Stromal cell of bone marrow (primary cell): ENCODE data around the gene ZBTB47.

ENCODE experiments used
- DNase-seq: peaks from one replicate; pipeline ENCODE4 v3.0.0-alpha.2; 2012; ENCODE audit warnings: low read depth

Gene ZBTB47

GRCh38 chr3:42685363-42685881, 31.9 kb downstream of the ZBTB47 start, which contains the start of gene KLHL40:
Gene KLHL40 (plus strand): TSS chr3:42685537. CDS start chr3:42685619, 82 bp downstream.
- DNase-seq, result no peak

- no peak for DNase-seq
These were observed 32.7 kb downstream of the ZBTB47 start for GRCh38 chr3:42685891-42686820.

DNA sequence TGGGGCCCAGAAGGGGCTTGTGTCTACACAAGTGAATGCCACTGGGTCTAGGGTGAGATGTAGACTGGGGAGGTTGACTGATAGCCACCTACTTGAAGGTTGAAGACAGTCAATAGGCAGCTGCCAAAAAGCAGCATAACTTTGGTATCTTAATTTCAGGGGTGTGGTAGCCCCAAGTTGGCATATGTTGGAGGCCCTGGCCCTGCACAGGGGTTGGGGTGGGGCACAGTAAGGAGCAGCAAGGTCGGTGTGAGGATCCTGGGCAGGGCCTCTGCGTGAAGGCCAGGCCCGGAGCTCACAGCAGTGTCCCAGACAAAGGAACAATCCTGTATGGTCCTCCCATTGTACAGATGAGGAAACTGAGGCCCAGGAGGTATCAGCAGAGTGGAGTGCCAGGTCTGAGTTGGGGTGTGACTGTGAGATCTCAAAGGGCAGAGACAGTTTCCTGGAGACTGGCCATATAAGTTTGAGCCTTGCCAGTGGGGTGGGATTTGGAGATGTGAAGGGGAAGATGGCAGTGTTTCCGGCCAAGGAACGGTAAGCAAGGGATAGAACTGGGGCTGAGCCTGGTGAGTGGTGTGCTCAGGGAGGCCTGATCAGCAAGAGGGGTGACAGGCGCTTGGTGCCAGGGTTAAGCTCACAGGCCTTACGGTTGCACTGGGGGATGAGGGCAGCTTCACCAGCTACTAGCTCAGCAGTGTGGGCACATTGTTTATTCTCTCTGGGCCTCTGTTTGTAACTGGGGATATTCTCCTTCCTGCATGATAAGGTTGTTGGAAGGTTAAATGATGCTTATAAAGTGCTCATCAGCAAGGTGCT, 33.5 kb downstream of the ZBTB47 start:
- no peak for DNase-seq

DNA sequence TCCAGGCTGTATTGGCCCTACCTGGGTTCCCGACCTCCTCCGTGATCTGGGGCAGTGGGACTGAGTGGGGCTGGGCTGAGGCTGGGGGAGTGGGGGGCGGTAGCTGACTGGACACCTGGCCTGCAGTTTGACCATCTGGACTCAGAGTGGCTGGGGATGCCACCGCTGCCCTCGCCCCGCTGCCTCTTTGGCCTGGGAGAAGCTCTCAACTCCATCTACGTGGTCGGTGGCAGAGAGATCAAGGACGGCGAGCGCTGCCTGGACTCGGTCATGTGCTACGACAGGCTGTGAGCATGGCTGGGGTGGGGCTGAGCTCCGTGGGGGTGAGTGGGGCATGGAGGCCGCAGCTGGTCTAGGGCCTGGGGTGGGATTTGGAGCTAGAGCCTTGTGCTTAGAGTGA, 34.5 kb downstream of the ZBTB47 start:
- no peak for DNase-seq

DNA sequence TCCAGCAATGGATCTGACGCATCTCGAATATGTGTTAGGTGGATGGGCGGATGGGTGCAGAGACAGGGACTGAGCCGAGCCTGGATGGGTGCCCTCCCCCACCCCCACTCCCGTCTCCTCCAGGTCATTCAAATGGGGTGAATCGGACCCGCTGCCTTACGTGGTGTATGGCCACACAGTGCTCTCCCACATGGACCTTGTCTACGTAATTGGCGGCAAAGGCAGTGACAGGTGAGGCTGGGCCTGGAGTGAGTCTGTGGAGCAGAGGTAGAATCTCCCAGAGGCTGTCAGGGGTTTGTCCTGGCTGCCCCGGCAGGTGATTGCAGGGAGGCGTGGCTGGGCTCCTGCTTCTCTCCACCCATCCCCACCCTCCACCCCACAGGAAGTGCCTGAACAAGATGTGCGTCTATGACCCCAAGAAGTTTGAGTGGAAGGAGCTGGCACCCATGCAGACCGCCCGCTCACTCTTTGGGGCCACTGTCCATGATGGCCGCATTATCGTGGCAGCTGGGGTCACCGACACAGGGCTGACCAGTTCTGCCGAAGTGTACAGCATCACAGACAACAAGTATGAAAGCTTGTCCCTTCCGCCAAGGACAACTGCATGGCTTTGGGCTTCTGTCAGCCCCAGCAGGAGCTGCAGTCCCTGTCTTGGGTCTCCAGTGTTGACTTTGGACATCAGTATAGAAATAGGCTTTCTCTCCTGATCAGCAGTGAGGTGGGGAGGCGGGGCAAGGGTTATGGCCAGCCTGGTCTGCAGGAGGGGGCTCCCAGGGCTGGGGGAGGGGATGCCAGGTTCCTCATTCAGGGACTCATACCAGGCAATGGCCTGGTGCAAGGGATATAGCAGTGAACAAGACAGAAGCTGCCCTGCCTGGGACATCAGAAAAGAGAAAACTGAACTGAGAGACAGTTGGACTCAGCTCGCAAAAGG, 35.3 kb downstream of the ZBTB47 start:
- DNase-seq, result no peak

DNA sequence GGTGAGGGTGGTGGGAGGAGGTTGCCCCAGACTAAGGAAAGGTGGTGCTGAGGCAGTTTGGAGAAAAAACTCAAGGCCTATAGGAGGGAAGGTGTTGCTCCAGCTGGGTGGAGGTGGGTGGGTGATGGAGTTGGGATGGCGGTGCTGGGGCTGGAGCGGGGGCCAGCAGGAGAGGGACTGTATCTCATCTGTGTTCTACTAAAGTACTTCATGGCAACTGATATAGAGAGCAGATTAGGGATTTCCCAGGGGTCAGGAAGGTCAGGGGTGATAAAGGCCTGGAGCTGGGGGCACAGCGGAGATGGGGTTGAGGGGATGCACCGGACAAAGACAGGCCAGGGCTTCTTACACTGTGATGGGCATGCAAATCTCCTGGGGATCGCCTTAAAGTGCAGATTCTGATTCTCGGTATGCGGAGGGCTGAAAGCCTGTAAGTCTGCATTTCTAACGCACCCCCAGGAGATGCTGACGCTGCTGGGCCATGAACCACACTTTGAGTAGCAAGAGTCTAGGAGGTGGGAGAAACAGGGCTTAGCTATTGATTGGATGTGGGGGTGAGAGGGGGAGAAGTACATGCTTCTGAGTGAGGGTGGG, 36.0 kb downstream of the ZBTB47 start:
- no peak for DNase-seq

DNA sequence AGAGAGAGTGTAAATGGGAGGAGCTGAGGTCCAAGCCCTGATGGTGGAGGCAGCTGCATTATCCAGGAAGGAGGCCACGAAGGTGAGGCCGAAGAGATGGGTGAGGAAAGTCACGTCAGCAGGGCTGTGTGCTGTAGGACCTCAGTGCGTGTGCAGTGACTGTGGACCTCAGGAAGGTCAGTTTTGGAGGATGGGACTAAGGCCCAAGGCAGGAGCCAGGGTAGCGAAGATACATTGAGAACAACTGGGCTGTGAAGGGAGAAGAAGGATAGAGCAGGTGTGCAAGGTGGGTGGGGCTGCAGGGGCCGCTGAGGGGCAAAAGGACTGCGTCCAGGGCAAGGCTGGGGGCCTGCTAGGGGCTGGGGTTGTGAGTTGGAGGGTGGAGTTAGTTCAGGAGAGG, 36.7 kb downstream of the ZBTB47 start:
- DNase-seq, result no peak

DNA sequence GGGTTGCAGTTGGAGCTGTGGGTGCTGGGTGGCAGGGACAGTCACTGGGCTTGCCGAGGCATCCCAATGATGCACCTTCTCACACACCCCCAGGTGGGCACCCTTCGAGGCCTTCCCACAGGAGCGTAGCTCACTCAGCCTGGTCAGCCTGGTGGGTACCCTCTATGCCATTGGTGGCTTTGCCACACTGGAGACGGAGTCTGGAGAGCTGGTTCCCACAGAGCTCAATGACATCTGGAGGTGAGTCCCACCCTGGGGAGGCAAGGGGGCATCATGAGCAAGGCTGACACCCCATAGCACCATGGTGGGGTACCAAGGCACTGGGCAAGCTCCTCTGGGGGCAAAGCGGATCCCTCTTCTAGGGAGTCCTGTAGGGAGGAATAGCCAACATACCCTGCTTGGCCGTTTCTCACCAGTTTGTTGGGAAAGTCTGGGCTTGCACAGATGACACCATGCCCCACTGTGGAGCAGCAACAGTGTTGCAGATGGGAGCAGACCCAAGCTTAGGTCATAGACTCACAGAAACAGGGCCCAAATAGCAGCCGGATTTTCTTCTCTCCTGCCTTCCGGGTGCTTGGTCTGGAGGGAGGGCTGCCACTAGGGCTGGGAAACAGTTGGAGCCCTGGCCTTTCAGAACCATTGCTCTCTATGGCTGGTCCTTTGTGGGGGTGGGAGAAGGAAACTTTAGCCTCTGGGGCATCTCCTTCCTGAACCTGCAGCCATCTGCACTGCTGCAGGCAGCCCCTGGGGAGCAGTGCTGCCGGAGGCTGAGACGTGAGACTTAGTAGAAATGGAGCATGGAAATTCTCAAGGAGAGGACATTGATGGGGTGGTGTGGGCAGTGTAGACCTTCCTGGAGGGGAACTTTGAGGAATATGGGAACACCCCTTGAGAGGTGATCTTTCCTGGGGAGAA, 37.5 kb downstream of the ZBTB47 start:
- no peak for DNase-seq

DNA sequence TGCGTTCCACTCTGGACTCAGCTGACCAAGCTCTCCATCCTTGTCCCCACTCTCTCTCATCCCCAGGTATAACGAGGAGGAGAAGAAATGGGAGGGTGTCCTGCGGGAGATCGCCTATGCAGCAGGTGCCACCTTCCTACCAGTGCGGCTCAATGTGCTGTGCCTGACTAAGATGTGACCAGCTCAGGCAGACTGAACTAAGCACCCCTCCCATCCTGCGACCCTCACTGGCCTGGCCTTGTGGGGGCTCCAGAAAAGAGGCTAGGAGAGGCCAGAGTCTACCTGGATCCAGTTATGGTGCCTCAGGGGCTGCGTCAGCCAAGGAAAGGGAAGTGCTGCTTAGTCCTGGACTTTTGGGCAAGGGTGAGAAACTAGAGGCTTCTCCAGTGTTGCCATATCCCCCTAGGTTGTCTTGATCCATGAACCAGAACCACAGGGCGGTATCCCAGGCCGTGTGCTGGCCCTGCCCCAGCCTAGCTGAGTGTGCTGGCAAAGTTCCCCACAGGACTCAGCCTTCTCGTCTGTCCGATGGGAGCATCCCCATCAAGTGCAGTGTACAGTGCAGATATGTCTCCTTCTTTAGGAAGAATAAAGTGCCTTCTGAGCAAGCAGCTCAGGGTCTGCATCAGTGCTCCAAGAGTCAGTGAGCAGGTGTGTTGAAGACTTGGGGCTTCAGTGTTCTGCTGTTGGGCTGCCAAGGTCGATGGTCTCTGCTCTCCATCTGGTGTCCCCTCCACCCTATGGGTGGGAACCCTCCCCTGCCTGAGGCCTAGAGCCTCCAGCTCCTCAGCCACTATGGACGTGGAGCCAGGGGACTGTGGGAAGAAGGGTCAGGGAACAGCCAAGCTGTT, 38.5 kb downstream of the ZBTB47 start:
- no peak for DNase-seq

GRCh38 chr3:42692667-42693529, 39.4 kb downstream of the ZBTB47 start:
- DNase-seq, result no peak

DNA sequence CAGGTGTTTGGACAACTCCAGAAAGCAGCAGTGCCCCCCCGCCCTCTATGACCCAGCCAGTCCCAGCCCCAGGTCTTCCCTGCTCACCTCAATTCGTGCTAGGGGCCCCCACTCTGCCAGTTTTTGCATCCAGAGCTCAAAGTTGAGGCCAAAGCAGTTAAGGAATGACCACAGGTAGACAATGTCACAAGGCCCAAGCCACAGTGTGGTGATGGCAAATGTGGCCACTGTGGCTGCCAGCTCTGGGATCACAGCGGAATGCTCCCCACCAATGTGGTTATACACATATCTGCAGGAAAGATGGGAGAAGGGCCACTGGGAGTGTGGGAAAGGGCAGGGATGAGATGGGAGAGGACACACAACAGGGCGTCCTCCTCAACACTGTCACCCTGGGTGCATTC, 40.0 kb downstream of the ZBTB47 start:
- DNase-seq, result no peak

GRCh38 chr3:42694366-42694765, 40.9 kb downstream of the ZBTB47 start:
- no peak for DNase-seq

DNA sequence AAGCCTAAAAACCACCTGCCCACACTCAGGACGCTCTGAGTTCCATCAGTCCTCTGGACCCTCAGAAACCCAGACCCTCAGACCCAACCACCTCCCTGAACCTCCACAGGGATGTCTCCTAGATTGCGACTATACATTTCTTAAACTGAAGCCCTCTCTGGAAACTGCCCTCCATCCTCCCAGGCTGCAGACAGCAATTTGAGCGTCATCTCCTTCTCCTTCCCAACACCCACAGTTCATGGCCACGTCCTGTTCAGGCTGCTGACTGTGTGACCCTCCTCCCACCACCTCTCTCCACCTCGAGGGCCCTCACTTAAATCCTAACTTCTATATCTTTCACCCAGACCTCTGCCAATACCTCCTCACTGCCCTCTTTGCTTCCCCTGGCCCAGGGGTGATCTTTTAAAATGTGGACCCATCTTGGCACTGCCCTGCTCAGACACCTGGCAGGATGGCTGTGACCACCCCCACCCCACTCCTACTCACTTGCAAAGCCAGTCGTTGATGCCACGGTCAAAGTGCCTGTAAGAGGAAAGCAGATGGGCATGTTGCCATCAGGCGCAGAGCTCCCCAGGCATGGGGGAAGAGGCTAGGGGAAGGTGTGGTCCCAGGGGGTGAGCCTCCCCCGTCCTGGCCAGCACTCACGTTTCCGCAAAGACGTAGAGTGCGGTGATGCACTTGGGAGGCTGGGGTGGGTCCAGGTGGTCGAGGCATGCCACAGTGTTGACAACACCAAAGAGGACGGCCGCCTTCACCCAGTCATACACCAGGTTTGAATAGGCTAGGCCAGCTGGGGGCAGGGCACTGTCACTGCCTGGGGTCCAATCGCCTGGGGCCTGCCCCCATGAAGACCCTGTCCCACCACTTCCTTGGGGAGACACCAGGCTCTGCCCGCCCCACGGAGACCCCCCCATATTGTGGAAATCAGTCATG, 43.1 kb downstream of the ZBTB47 start:
- no peak for DNase-seq

GRCh38 chr3:42697289-42698051, 44.0 kb downstream of the ZBTB47 start:
- DNase-seq, result no peak

DNA sequence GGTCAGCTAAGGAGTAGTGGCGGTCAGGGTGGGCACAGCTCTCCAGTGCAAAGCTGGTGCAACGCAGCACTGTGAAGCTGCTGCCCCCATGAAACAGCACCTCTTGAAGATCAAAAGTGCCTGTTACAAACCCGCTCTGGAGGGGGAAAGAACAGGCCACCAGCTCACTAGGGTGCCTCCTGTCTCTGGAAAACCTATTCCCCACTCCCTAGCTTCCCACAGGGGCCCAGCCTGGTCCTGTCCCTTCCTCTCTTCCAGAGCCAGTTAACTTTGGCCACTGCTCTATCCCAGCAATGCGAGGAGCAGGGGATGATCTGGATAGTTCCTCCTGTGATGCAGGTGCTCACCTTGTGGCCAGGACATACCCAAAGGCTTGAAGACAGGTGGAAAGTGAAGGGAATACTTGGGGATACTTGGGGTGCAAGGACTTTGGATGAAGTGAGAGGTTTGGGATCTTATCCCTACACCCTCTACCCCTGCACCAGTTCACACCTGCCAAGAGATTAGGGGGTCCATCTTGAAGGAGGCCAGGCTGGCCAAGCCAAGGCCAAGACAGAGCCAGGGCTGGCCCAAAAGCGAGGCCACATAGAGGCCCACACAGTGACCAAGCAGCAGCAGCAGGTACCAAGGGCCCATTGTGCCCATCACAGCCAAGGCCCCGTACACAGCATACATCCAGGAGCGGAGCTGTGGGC, 44.9 kb downstream of the ZBTB47 start:
- no peak for DNase-seq

DNA sequence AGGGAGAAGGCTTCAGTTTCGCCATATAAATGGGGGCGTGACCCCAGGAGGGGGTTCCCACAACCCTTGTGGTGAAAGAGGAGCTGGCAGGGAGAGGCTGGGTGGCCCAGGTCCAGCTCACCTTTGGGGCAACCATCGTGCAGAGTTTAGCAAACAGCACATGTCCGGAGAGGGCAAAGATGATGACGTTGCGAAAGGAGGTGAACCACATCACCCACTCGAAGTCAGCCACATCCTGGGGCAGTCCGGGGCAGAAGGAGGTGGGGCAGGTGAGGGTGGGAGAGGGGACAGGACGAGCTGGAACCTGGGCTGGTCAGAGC, 45.4 kb downstream of the ZBTB47 start:
- DNase-seq, result no peak
